ENCODE data around the gene TMEM258.
A peak's percentile ranks its signal among the peaks of the same experiment; 100 is the strongest.

Gene TMEM258

GRCh38 chr11:61754534-61755482 is 37.6 kb downstream of the TMEM258 start:
- no peak for DNase-seq

- no peak for DNase-seq
These were observed 38.7 kb downstream of the TMEM258 start for GRCh38 chr11:61753672-61754071.

GRCh38 chr11:61752925-61753521 is 39.4 kb downstream of the TMEM258 start:
- no peak for DNase-seq

GRCh38 chr11:61752117-61752924 is 40.1 kb downstream of the TMEM258 start, which contains the start of gene MYRF:
TSS of gene MYRF (plus strand) at chr11:61752636. CDS start at chr11:61752745, 109 bp downstream.
- DNase-seq = no peak

- no peak for DNase-seq
These were observed 41.0 kb downstream of the TMEM258 start for GRCh38 chr11:61751384-61751783.

- no peak for DNase-seq
These were observed 41.6 kb downstream of the TMEM258 start for GRCh38 chr11:61750631-61751273.

- no peak for DNase-seq
These were observed 42.7 kb downstream of the TMEM258 start for GRCh38 chr11:61749591-61750217.

- DNase-seq = no peak
These were observed 44.5 kb downstream of the TMEM258 start for GRCh38 chr11:61747967-61748285.

GRCh38 chr11:61747192-61747966 is 45.0 kb downstream of the TMEM258 start:
- peak; percentile 12 for DNase-seq

GRCh38 chr11:61746442-61747191 is 45.8 kb downstream of the TMEM258 start:
- DNase-seq = no peak

- DNase-seq = no peak
These were observed 46.5 kb downstream of the TMEM258 start for GRCh38 chr11:61745781-61746441.

- no peak for DNase-seq
These were observed 47.7 kb downstream of the TMEM258 start for GRCh38 chr11:61744609-61745156.

GRCh38 chr11:61744181-61744580 is 48.2 kb downstream of the TMEM258 start:
- DNase-seq = no peak

GRCh38 chr11:61743486-61744095 is 48.8 kb downstream of the TMEM258 start:
- DNase-seq = no peak

GRCh38 chr11:61742391-61742790 is 50.0 kb downstream of the TMEM258 start:
- no peak for DNase-seq

- DNase-seq = no peak
These were observed 52.4 kb downstream of the TMEM258 start for GRCh38 chr11:61739966-61740365.

GRCh38 chr11:61739413-61739812 is 53.0 kb downstream of the TMEM258 start:
- DNase-seq = no peak
